Karpas-422 (cell line): ENCODE results near the gene CES4A. TPM values are rescaled to one million over a fixed set of nuclear protein-coding genes. Genes with fewer than 3 reads are reported as not detected.
A peak's percentile ranks its signal among the peaks of the same experiment; 100 is the strongest.
"Not testable (repeated sequence)": the region's sequence is repeated elsewhere in the genome, so short reads cannot be mapped to it uniquely, and the experiment has no call there.

Source experiments
- DNase-seq: peaks from one replicate; pipeline ENCODE4 v3.0.0-alpha.2; 2015
- H2AFZ ChIP-seq: fragments of 200-600 bp; sonication (generic); 2 replicates; pipeline ENCODE4 v1.6.1; 2014; ENCODE audit warnings: antibody characterized with exemption, low read length, mixed read lengths
- H3K27ac ChIP-seq: fragments of 200-600 bp; sonication (generic); 2 replicates; pipeline ENCODE4 v1.5.1; 2014; ENCODE audit warnings: mild to moderate bottlenecking, low read length, moderate library complexity
- H3K27me3 ChIP-seq: fragments of 200-600 bp; sonication (generic); 2 replicates; pipeline ENCODE4 v1.6.1; 2014; ENCODE audit warnings: low read length, mixed read lengths
- H3K36me3 ChIP-seq: fragments of 200-600 bp; sonication (generic); 2 replicates; pipeline ENCODE4 v1.6.1; 2014; ENCODE audit warnings: low read length, mixed read lengths; ENCODE audit not compliant: insufficient read depth
- H3K4me1 ChIP-seq: fragments of 200-600 bp; sonication (generic); 2 replicates; pipeline ENCODE4 v1.6.1; 2014; ENCODE audit warnings: mild to moderate bottlenecking, low read length, mixed read lengths
- H3K4me2 ChIP-seq: fragments of 200-600 bp; sonication (generic); 2 replicates; pipeline ENCODE4 v1.6.1; 2014; ENCODE audit warnings: low read length, low read depth, mild to moderate bottlenecking; ENCODE audit not compliant: poor library complexity, severe bottlenecking
- H3K4me3 ChIP-seq: fragments of 200-600 bp; sonication (generic); 2 replicates; pipeline ENCODE4 v1.5.1; 2014; ENCODE audit warnings: mild to moderate bottlenecking, antibody characterized with exemption, low read length, mixed read lengths
- H3K79me2 ChIP-seq: fragments of 200-600 bp; sonication (generic); 2 replicates; pipeline ENCODE4 v1.6.1; 2014; ENCODE audit warnings: mild to moderate bottlenecking, low read length, mixed read lengths
- H3K9ac ChIP-seq: fragments of 200-600 bp; sonication (generic); 2 replicates; pipeline ENCODE4 v1.6.0; 2014; ENCODE audit warnings: low read length
- H3K9me2 ChIP-seq: fragments of 200-600 bp; sonication (generic), shearing (Covaris generic); replicated peaks from 2 replicates; pipeline ENCODE4 v1.6.0; 2014; ENCODE audit warnings: mild to moderate bottlenecking, low read length, moderate library complexity; ENCODE audit not compliant: insufficient read depth
- H3K9me3 ChIP-seq: fragments of 300-700, 200-600 bp; sonication (generic); 2 replicates; pipeline ENCODE4 v1.6.1; 2014; ENCODE audit warnings: low read length, mixed read lengths
- H4K20me1 ChIP-seq: fragments of 200-600 bp; sonication (generic); 2 replicates; pipeline ENCODE4 v1.6.1; 2014; ENCODE audit warnings: mild to moderate bottlenecking, antibody characterized with exemption, low read length, low read depth; ENCODE audit not compliant: insufficient read depth
- total RNA-seq: library from RNA; depleted of rRNA; stranded (reverse); fragments of >200 nt; shearing (Covaris generic); gene quantifications from 2 replicates; pipeline ENCODE4 v1.2.3, GENCODE V29; 2014; ENCODE audit warnings: low replicate concordance

The CES4A gene
- total RNA-seq, 1 experiment from 2014 or later, result not detected

DNA sequence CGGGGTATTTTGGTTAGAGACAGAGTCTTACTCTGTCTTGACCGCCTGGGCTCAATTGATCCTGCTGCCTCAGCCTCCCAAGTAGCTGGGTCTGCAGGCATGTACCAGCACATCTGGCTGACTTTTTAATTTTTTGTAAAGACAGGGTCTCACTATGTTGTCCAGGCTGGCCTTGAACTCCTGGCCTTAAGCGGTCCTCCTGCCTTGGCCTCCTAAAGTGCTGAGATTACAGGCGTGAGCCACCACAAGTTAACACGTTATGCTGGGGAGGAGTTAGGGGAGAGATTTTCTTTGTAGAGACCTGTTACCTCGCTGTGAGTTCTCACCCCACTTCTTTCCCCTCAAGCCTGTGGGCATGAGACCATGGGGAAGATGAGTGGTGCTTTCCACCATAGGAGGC is 1.8 kb upstream of the CES4A start:
- H3K4me1 ChIP-seq, result no peaks in the 10 kb centered on the region
- no peak overlapping the region for H3K27ac ChIP-seq
- H3K4me3 ChIP-seq, result no peak overlapping the region
- no peaks in the 10 kb centered on the region for H4K20me1 ChIP-seq
- H3K36me3 ChIP-seq, result no peaks in the 10 kb centered on the region
- no peaks in the 10 kb centered on the region for H3K79me2 ChIP-seq
- no peak for DNase-seq
- no peaks in the 10 kb centered on the region for H3K9me3 ChIP-seq
- H3K27me3 ChIP-seq, result no peaks in the 10 kb centered on the region
- no peak overlapping the region for H2AFZ ChIP-seq
- H3K9ac ChIP-seq, result no peak overlapping the region
- no peaks in the 10 kb centered on the region for H3K9me2 ChIP-seq
- no peak overlapping the region for H3K4me2 ChIP-seq

DNA sequence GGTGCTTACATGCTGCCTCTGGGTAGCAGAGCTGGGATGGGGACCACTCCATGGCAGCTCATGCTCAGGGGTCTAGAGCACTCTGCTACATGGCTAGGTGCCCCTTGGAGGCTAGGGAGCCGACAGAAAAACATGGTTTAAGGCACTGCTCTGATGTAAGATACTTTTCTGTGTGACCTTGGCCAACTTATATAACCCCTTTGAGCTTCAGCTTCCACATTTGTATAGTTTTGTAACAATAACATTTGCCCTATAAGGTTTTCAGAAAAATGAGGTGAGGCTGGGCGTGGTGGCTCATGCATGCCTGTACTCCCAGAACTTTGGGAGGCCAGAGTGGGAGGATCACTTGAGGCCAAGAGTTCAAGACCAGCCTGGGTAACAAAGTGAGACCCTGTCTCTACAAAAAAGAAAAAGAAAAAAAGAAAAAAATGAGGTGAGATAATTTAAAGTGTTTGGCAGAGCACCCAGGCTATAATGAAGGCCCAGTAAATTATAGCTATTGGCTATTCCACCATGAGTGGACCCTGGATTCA is 3.2 kb downstream of the CES4A start:
- no peak overlapping the region for H3K27ac ChIP-seq
- H3K9ac ChIP-seq, result no peak overlapping the region
- H3K27me3 ChIP-seq, result no peaks in the 10 kb centered on the region
- H3K4me2 ChIP-seq, result no peak overlapping the region
- no peak overlapping the region for H3K4me3 ChIP-seq
- no peaks in the 10 kb centered on the region for H3K79me2 ChIP-seq
- H2AFZ ChIP-seq, result no peak overlapping the region
- no peaks in the 10 kb centered on the region for H3K9me3 ChIP-seq
- H3K9me2 ChIP-seq, result no peaks in the 10 kb centered on the region
- H3K36me3 ChIP-seq, result no peaks in the 10 kb centered on the region
- DNase-seq, result no peak
- H4K20me1 ChIP-seq, result no peaks in the 10 kb centered on the region
- no peaks in the 10 kb centered on the region for H3K4me1 ChIP-seq

DNA sequence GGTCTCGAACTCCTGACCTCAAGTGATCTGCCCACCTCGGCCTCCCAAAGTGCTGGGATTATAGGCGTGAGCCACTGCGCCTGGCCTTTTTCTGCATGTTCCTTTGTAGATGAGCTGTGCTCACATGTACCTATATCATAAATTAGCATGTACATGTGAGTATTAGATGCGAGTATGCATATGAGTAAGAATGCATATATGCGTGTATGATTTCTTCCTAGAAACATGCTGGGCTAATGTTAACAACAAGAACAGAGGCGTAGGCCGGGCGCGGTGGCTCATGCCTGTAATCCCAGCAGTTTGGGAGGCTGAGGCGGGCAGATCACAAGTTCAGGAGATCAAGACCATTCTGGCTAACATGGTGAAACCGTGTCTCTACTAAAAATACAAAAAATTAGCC is 5.2 kb downstream of the CES4A start:
- H3K27ac ChIP-seq, H3K79me2 ChIP-seq, DNase-seq, H3K27me3 ChIP-seq, H4K20me1 ChIP-seq, H3K9me2 ChIP-seq, H3K36me3 ChIP-seq, H2AFZ ChIP-seq, H3K9ac ChIP-seq, H3K4me3 ChIP-seq, H3K4me2 ChIP-seq, H3K9me3 ChIP-seq, H3K4me1 ChIP-seq: not testable (repeated sequence)

DNA sequence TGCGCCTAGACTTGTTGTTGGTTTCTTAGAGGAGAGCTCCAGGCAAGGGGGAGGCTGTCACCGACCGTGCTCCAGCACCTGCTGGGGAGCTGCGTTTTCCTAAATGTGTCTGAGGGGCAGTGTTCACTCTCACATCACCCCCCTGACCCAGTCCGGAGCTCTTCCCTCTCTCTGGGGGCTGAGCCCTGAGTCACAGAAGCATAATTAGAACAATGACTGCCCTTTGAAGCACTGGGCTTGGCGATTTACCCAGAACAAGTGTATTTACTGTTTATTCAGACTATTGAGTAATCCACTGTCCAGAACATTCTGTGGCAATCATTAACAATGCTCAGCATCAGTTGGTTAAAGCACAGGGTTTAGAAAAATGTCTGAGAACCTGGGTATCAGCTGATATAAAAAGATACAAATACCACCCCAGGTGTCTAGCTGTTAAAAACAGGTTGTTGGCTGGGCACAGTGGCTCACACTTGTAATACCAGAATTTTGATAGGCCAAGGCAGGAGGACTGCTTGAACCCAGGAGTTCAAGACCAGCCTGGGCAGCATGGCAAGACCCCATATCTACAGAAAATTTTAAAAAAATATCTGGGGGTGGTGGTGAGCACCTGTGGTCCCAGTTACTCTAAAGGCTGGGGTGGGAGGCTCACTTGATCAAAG is 8.1 kb downstream of the CES4A start:
- no peaks in the 10 kb centered on the region for H4K20me1 ChIP-seq
- H2AFZ ChIP-seq, result no peak overlapping the region
- no peaks in the 10 kb centered on the region for H3K27me3 ChIP-seq
- no peaks in the 10 kb centered on the region for H3K9me3 ChIP-seq
- peaks cover 5% of the 10 kb centered on the region; the same call in 1 of the 2 replicates for H3K4me1 ChIP-seq
- no peaks in the 10 kb centered on the region for H3K9me2 ChIP-seq
- DNase-seq, result no peak
- H3K79me2 ChIP-seq, result no peaks in the 10 kb centered on the region
- H3K9ac ChIP-seq, result no peak overlapping the region
- no peak overlapping the region for H3K4me2 ChIP-seq
- H3K36me3 ChIP-seq, result no peaks in the 10 kb centered on the region
- H3K27ac ChIP-seq, result no peak overlapping the region
- H3K4me3 ChIP-seq, result no peak overlapping the region

DNA sequence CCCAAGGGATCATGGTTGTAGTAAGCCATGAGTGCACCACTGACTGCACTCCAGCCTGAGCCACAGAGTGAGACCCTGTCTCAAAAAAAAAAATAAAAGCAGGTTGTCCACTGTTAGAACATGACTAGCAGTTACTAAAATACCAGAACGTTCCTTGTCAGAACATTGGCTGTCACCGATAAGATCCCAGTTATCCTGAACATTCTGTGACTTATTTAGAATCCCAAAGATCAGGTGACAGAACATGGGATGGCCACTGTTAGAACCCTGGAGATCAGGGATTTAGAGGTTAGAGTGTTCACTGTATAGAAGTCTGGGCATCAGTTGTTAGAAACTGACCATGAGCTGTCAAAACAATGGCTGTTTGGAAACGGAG is 8.6 kb downstream of the CES4A start:
- no peaks in the 10 kb centered on the region for H3K9me3 ChIP-seq
- no peak overlapping the region for H3K9ac ChIP-seq
- H3K9me2 ChIP-seq, result no peaks in the 10 kb centered on the region
- no peaks in the 10 kb centered on the region for H3K27me3 ChIP-seq
- no peaks in the 10 kb centered on the region for H4K20me1 ChIP-seq
- H3K4me1 ChIP-seq, result peaks cover 5% of the 10 kb centered on the region; the same call in 1 of the 2 replicates
- no peak overlapping the region for H3K4me3 ChIP-seq
- no peak overlapping the region for H2AFZ ChIP-seq
- no peaks in the 10 kb centered on the region for H3K79me2 ChIP-seq
- no peaks in the 10 kb centered on the region for H3K36me3 ChIP-seq
- no peak for DNase-seq
- H3K4me2 ChIP-seq, result no peak overlapping the region
- H3K27ac ChIP-seq, result no peak overlapping the region

DNA sequence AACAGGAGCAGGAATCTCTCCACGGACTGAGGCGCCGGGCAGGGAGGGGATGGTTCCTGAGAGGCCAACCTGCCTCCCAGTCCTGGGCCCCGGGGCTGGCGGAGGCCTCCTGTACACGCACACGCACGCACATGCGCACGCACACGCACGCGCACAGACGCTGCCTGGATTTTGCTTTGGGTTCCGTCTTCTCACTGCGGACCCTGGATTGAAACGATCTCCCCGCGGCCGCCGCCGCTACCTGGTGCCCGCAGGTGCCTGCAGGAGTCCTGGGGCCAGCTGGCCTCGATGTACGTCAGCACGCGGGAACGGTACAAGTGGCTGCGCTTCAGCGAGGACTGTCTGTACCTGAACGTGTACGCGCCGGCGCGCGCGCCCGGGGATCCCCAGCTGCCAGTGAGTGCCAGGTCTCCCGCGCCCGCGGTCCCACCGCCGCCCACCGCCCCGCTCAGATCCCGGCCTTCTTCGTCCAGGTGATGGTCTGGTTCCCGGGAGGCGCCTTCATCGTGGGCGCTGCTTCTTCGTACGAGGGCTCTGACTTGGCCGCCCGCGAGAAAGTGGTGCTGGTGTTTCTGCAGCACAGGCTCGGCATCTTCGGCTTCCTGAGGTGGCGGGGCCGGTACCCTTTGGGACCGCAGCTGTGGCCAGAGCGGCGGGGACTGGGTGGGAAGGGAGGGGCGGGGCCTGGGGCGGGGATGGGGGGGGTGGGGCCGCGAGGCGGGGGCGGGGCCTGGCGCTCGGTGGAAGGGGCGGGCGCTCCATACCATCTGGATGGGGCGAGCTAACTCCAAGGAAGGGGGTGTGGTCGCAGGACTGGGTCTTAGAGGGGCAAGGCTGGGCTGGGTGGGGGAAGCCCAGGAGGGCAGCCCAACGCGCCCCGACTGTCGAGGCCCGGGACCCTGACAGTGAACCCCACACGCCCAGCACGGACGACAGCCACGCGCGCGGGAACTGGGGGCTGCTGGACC is 12.3 kb downstream of the CES4A start:
- H3K79me2 ChIP-seq, result no peaks in the 10 kb centered on the region
- H3K36me3 ChIP-seq, result no peaks in the 10 kb centered on the region
- H3K27me3 ChIP-seq, result no peaks in the 10 kb centered on the region
- no peak overlapping the region for H3K27ac ChIP-seq
- H3K4me2 ChIP-seq, result peak overlapping the region; percentile 42
- H3K9me3 ChIP-seq, result no peaks in the 10 kb centered on the region
- no peak overlapping the region for H3K4me3 ChIP-seq
- H2AFZ ChIP-seq, result 0 out of 2 replicates have a peak overlapping the region, but pooled peaks have one; percentile 50
- peaks cover 5% of the 10 kb centered on the region; the same call in 1 of the 2 replicates for H3K4me1 ChIP-seq
- H4K20me1 ChIP-seq, result no peaks in the 10 kb centered on the region
- H3K9me2 ChIP-seq, result no peaks in the 10 kb centered on the region
- DNase-seq, result peak; percentile 65
- no peak overlapping the region; the same call in 1 of the 2 replicates for H3K9ac ChIP-seq

DNA sequence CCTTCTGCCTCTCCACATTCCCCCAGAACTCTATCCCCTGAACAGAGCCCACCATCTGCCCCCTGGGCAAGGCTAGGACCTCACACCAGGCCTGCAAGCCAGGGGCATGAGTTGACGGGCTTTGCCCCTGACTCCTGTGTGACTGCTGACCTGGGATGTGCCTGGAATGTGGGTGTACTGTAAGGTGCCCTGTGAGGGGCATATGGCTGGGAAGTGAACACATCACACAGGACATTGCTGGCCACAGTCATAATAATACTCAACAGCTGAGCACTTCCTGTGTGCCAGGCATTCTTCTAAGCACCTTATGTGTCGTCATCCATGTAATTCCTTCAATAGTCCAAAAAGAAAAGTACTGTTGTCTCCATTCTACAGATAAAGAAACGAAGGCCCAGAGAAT is 13.3 kb downstream of the CES4A start:
- Histone ChIP-seq H3K4me3 (no peak overlapping the region), H3K9ac (no peak overlapping the region), H3K4me2 (no peak overlapping the region), H4K20me1 (no peaks in the 10 kb centered on the region; the same call in 1 of the 2 replicates), H3K27ac (no peak overlapping the region), H2AFZ (no peak overlapping the region), H3K79me2 (no peaks in the 10 kb centered on the region), H3K36me3 (no peaks in the 10 kb centered on the region), H3K9me3 (no peaks in the 10 kb centered on the region), H3K9me2 (no peaks in the 10 kb centered on the region), H3K27me3 (no peaks in the 10 kb centered on the region), H3K4me1 (peaks cover 5% of the 10 kb centered on the region; the same call in 1 of the 2 replicates)
- no peak for DNase-seq
